Muscle of back (tissue), 11 donors: ENCODE measurements around the gene OR14I1. TPM values are rescaled to one million over a fixed set of nuclear protein-coding genes. Genes with fewer than 3 reads are reported as not detected.
"Not testable (repeated sequence)": the region's sequence is repeated elsewhere in the genome, so short reads cannot be mapped to it uniquely, and the experiment has no call there.

Source experiments
- DNase-seq, 3 donors: peaks; one replicate each; pipeline versions ENCODE4 v3.0.0 to v3.0.0-alpha.2; 2013
- polyA plus RNA-seq, 10 donors: library from polyadenylated mRNA; unstranded; fragments of 120-200 nt; gene quantifications; one replicate each; pipeline ENCODE4 v1.2.1, GENCODE V29; 2013; ENCODE audit not compliant: insufficient read length in 10 of 10

OR14I1 gene
- polyA plus RNA-seq, 10 donors, result not detected

- no peak for DNase-seq
Measured at GRCh38 chr1:248688527-248689298, 13.9 kb downstream of the OR14I1 start.

- DNase-seq, result no peak
Measured at GRCh38 chr1:248686815-248687214, 15.8 kb downstream of the OR14I1 start.

GRCh38 chr1:248681651-248682050, 20.9 kb downstream of the OR14I1 start:
- no peak for DNase-seq

- no peak for DNase-seq
Measured at GRCh38 chr1:248670003-248670402, 32.6 kb downstream of the OR14I1 start.

GRCh38 chr1:248663453-248664328, 38.9 kb downstream of the OR14I1 start:
- DNase-seq, result not testable (repeated sequence)

GRCh38 chr1:248656797-248657196, 45.8 kb downstream of the OR14I1 start:
- DNase-seq, result not testable (repeated sequence)

- DNase-seq, result not testable (repeated sequence)
Measured at GRCh38 chr1:248655354-248655753, 47.2 kb downstream of the OR14I1 start, which contains the start of gene OR2T27. Gene OR2T27 (minus strand): TSS chr1:248655528. CDS start chr1:248650884, 4,644 bp downstream.

Other genes with a start within 250 kb of the OR14I1 start
- not detected for gene OR2T3, start 229.4 kb downstream of the OR14I1 start, polyA plus RNA-seq
- gene OR2T5, start 214.2 kb downstream of the OR14I1 start, polyA plus RNA-seq, result not detected
- gene OR2G6, start 194.7 kb downstream of the OR14I1 start, polyA plus RNA-seq, result not detected
- not detected for gene OR2T29, start 140.0 kb downstream of the OR14I1 start, polyA plus RNA-seq
- not detected for gene OR2T34, start 128.0 kb downstream of the OR14I1 start, polyA plus RNA-seq
- gene OR2T10, start 105.1 kb downstream of the OR14I1 start, polyA plus RNA-seq, result not detected
- gene OR2T11, start 67.7 kb downstream of the OR14I1 start, polyA plus RNA-seq, result not detected
- gene OR2T35, start 57.5 kb downstream of the OR14I1 start, polyA plus RNA-seq, result not detected
- gene OR2T27, start 47.2 kb downstream of the OR14I1 start, polyA plus RNA-seq, result not detected
- not detected for gene LYPD8, start 53.0 kb upstream of the OR14I1 start, polyA plus RNA-seq
- 10 to 100 TPM; 15.3 to 20.7 (median 18.4) TPM for gene SH3BP5L, start 123.1 kb upstream of the OR14I1 start, polyA plus RNA-seq
- gene ZNF672, start 135.5 kb upstream of the OR14I1 start, polyA plus RNA-seq, result 10 to 100 TPM; 14.7 to 18.2 (median 16.4) TPM
- gene ZNF692, start 156.3 kb upstream of the OR14I1 start, polyA plus RNA-seq, result 10 to 100 TPM; 19.1 to 47.5 (median 26.0) TPM
- 1 to 10 TPM; 3.9 to 6.7 (median 5.2) TPM for gene PGBD2, start 203.5 kb upstream of the OR14I1 start, polyA plus RNA-seq